ENCODE results near the gene DUSP15. TPM values are rescaled to one million over a fixed set of nuclear protein-coding genes. Genes with fewer than 3 reads are reported as not detected.

DUSP15 gene
- polyA plus RNA-seq, 3 donors: not detected

GRCh38 chr20:31863296-31864085 is 6.8 kb downstream of the DUSP15 start:
- H3K27me3 ChIP-seq (ENCODE audit: control insufficient read depth in 2 of 2, insufficient read depth in 2 of 2, low read length in 2 of 2): peaks cover 24 to 33% of the 10 kb centered on the region in 2 donors
- Mint-ChIP-seq H3K27me3 (ENCODE audit: low read depth in 3 of 3) (peaks cover 34 to 44% (median 41%) of the 10 kb centered on the region in 3 donors), H3K4me1 (peaks cover 14% of the 10 kb centered on the region), H3K36me3 (peaks cover 0 to 3% of the 10 kb centered on the region in 2 donors), H3K4me3 (no peak overlapping the region), H3K9me3 (peaks cover 0 to 9% (median 0%) of the 10 kb centered on the region in 7 donors), H3K27ac (no peak overlapping the region)
- H3K4me3 ChIP-seq (replicated peaks in 1 of 3; ENCODE audit: low read depth in 2 of 3, low read length in 3 of 3): no peak overlapping the region
- H4K20me1 ChIP-seq (ENCODE audit: insufficient read depth, low read length): no peaks in the 10 kb centered on the region
- H3K36me3 ChIP-seq (replicated peaks in 1 of 2; ENCODE audit: control insufficient read depth in 1 of 2, insufficient read depth in 2 of 2, low read length in 2 of 2): no peaks in the 10 kb centered on the region
- peaks cover 6 to 15% of the 10 kb centered on the region in 2 donors for H3K4me1 ChIP-seq (ENCODE audit: control insufficient read depth in 1 of 2, insufficient read depth in 2 of 2, low read length in 2 of 2)
- H3K9me3 ChIP-seq (replicated peaks in 1 of 2; ENCODE audit: control insufficient read depth in 1 of 2, insufficient read depth in 1 of 2, low read length in 2 of 2): peaks cover 0 to 7% of the 10 kb centered on the region in 2 donors
- TF ChIP-seq, protein P1, sequence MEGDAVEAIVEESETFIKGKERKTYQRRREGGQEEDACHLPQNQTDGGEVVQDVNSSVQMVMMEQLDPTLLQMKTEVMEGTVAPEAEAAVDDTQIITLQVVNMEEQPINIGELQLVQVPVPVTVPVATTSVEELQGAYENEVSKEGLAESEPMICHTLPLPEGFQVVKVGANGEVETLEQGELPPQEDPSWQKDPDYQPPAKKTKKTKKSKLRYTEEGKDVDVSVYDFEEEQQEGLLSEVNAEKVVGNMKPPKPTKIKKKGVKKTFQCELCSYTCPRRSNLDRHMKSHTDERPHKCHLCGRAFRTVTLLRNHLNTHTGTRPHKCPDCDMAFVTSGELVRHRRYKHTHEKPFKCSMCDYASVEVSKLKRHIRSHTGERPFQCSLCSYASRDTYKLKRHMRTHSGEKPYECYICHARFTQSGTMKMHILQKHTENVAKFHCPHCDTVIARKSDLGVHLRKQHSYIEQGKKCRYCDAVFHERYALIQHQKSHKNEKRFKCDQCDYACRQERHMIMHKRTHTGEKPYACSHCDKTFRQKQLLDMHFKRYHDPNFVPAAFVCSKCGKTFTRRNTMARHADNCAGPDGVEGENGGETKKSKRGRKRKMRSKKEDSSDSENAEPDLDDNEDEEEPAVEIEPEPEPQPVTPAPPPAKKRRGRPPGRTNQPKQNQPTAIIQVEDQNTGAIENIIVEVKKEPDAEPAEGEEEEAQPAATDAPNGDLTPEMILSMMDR (IDR thresholded peaks at IDR 0.05): no peak
- WGBS (ENCODE audit: insufficient coverage): 77% methylated on average over 4 of the region's 9 CpGs
- no peak overlapping the region for H2AFZ ChIP-seq (ENCODE audit: insufficient read depth, low read depth, low read length, poor library complexity, severe bottlenecking)
- intact Hi-C loops (cut with micrococcal nuclease): no loop called here
- no peak overlapping the region for H3K9ac ChIP-seq (ENCODE audit: insufficient read depth, low read length, poor library complexity, severe bottlenecking)
- H3K79me2 ChIP-seq (ENCODE audit: insufficient read depth, low read length): no peaks in the 10 kb centered on the region
- H3K27ac ChIP-seq (ENCODE audit: low read depth in 1 of 2, low read length in 2 of 2): no peak overlapping the region
- H3K4me2 ChIP-seq (replicated peaks; ENCODE audit: extremely low read depth, low read length, poor library complexity, severe bottlenecking): no peak overlapping the region
- no peak for DNase-seq

- intact Hi-C loops (cut with micrococcal nuclease): no loop called here
- Mint-ChIP-seq H3K36me3 (peaks cover 0 to 3% of the 10 kb centered on the region in 2 donors), H3K9me3 (peaks cover 0 to 9% (median 0%) of the 10 kb centered on the region in 7 donors), H3K27ac (no peak overlapping the region), H3K4me1 (peaks cover 14% of the 10 kb centered on the region), H3K4me3 (no peak overlapping the region), H3K27me3 (ENCODE audit: low read depth in 3 of 3) (peaks cover 35 to 39% (median 38%) of the 10 kb centered on the region in 3 donors)
- Histone ChIP-seq H3K27me3 (ENCODE audit: control insufficient read depth in 2 of 2, insufficient read depth in 2 of 2, low read length in 2 of 2) (peaks cover 24 to 33% of the 10 kb centered on the region in 2 donors), H2AFZ (ENCODE audit: insufficient read depth, low read depth, low read length, poor library complexity, severe bottlenecking) (no peak overlapping the region), H3K36me3 (replicated peaks in 1 of 2; ENCODE audit: control insufficient read depth in 1 of 2, insufficient read depth in 2 of 2, low read length in 2 of 2) (no peaks in the 10 kb centered on the region), H3K79me2 (ENCODE audit: insufficient read depth, low read length) (no peaks in the 10 kb centered on the region), H3K4me3 (replicated peaks in 1 of 3; ENCODE audit: low read depth in 2 of 3, low read length in 3 of 3) (no peak overlapping the region), H4K20me1 (ENCODE audit: insufficient read depth, low read length) (no peaks in the 10 kb centered on the region), H3K9ac (ENCODE audit: insufficient read depth, low read length, poor library complexity, severe bottlenecking) (no peak overlapping the region), H3K9me3 (replicated peaks in 1 of 2; ENCODE audit: control insufficient read depth in 1 of 2, insufficient read depth in 1 of 2, low read length in 2 of 2) (peaks cover 0 to 7% of the 10 kb centered on the region in 2 donors), H3K4me2 (replicated peaks; ENCODE audit: extremely low read depth, low read length, poor library complexity, severe bottlenecking) (no peak overlapping the region), H3K27ac (ENCODE audit: low read depth in 1 of 2, low read length in 2 of 2) (no peak overlapping the region), H3K4me1 (ENCODE audit: control insufficient read depth in 1 of 2, insufficient read depth in 2 of 2, low read length in 2 of 2) (peaks cover 6 to 15% of the 10 kb centered on the region in 2 donors)
- TF ChIP-seq, protein P1 (IDR thresholded peaks at IDR 0.05): no peak
- WGBS (ENCODE audit: insufficient coverage): 98% methylated on average over 8 of the region's 8 CpGs
- DNase-seq: no peak
Measured at GRCh38 chr20:31862506-31862905, 7.8 kb downstream of the DUSP15 start.

Measured in CD14-positive monocyte (primary cell).